Activated T-helper 17 cell treated with anti-CD3 and anti-CD28 coated beads, Interleukin-2, amount 50 U/mL, for 72 hours (primary cell): Measurements from ENCODE around the gene PASK. TPM values are rescaled to one million over a fixed set of nuclear protein-coding genes. Genes with fewer than 3 reads are reported as not detected.
"Not testable (repeated sequence)": the region's sequence is repeated elsewhere in the genome, so short reads cannot be mapped to it uniquely, and the experiment has no call there.

Source experiments
- ATAC-seq: fragments of 150-1000 bp; cut with Tn5 transposase; replicated peaks from 2 replicates; pipeline ENCODE4 v1.10.0; 2021; ENCODE audit warnings: mild to moderate bottlenecking, moderate library complexity
- H3K27ac Mint-ChIP-seq: one replicate; pipeline ENCODE4 v1.8.0; 2022; ENCODE audit warnings: mixed read lengths
- H3K27me3 Mint-ChIP-seq: one replicate; pipeline ENCODE4 v1.8.0; 2022; ENCODE audit warnings: mixed read lengths
- H3K36me3 Mint-ChIP-seq: one replicate; pipeline ENCODE4 v1.8.0; 2022; ENCODE audit warnings: low read depth, mild to moderate bottlenecking, mixed read lengths
- H3K4me1 Mint-ChIP-seq: one replicate; pipeline ENCODE4 v1.8.0; 2022; ENCODE audit warnings: mixed read lengths
- H3K4me3 Mint-ChIP-seq: one replicate; pipeline ENCODE4 v1.8.0; 2022; ENCODE audit warnings: mild to moderate bottlenecking, mixed read lengths
- H3K9me3 Mint-ChIP-seq: one replicate; pipeline ENCODE4 v1.8.0; 2022; ENCODE audit warnings: mixed read lengths
- total RNA-seq, 2 donors: library from RNA; stranded (reverse); gene quantifications; one replicate each; pipeline ENCODE4 v1.2.3, GENCODE V29; 2022

PASK gene
- total RNA-seq, result 10 to 100 TPM; 71.0 to 73.6 TPM

- Mint-ChIP-seq H3K27ac (peak within 1 kb of the TSS; percentile 97), H3K4me1 (peaks cover 32% of the 10 kb centered on the region), H3K36me3 (peaks cover 20% of the 10 kb centered on the region), H3K27me3 (no peaks in the 10 kb centered on the region), H3K9me3 (no peaks in the 10 kb centered on the region), H3K4me3 (peak within 1 kb of the TSS; percentile 97)
- peak; percentile 86 for ATAC-seq
Measured at GRCh38 chr2:241148891-241149674, at the start of gene PASK. TSS of gene PASK (minus strand) at chr2:241149472. CDS start at chr2:241143032, 6,440 bp downstream.

- Mint-ChIP-seq H3K27me3 (no peaks in the 10 kb centered on the region), H3K4me1 (no peaks in the 10 kb centered on the region), H3K4me3 (no peak overlapping the region), H3K27ac (no peak overlapping the region), H3K36me3 (no peaks in the 10 kb centered on the region), H3K9me3 (no peaks in the 10 kb centered on the region)
- no peak for ATAC-seq
Measured at GRCh38 chr2:241198381-241199279, 49.4 kb upstream of the PASK start.

GRCh38 chr2:241197947-241198346 is 48.7 kb upstream of the PASK start:
- H3K4me1 Mint-ChIP-seq, result no peaks in the 10 kb centered on the region
- H3K4me3 Mint-ChIP-seq, result no peak overlapping the region
- no peak overlapping the region for H3K27ac Mint-ChIP-seq
- ATAC-seq, result no peak
- no peaks in the 10 kb centered on the region for H3K27me3 Mint-ChIP-seq
- no peaks in the 10 kb centered on the region for H3K9me3 Mint-ChIP-seq
- H3K36me3 Mint-ChIP-seq, result no peaks in the 10 kb centered on the region

- not testable (repeated sequence) for H3K9me3 Mint-ChIP-seq, H3K27me3 Mint-ChIP-seq, ATAC-seq, H3K4me3 Mint-ChIP-seq, H3K27ac Mint-ChIP-seq, H3K36me3 Mint-ChIP-seq, H3K4me1 Mint-ChIP-seq
Measured at GRCh38 chr2:241197246-241197645, 48.0 kb upstream of the PASK start.

- Mint-ChIP-seq H3K4me1 (no peaks in the 10 kb centered on the region), H3K9me3 (no peaks in the 10 kb centered on the region), H3K4me3 (no peak overlapping the region), H3K36me3 (no peaks in the 10 kb centered on the region), H3K27ac (no peak overlapping the region), H3K27me3 (no peaks in the 10 kb centered on the region)
- no peak for ATAC-seq
Measured at GRCh38 chr2:241195506-241196130, 46.3 kb upstream of the PASK start.

- Mint-ChIP-seq H3K27ac (no peak overlapping the region), H3K27me3 (no peaks in the 10 kb centered on the region), H3K4me1 (no peaks in the 10 kb centered on the region), H3K4me3 (no peak overlapping the region), H3K9me3 (no peaks in the 10 kb centered on the region), H3K36me3 (no peaks in the 10 kb centered on the region)
- ATAC-seq, result no peak
Measured at GRCh38 chr2:241194811-241195210, 45.5 kb upstream of the PASK start.

- no peaks in the 10 kb centered on the region for H3K4me1 Mint-ChIP-seq
- no peaks in the 10 kb centered on the region for H3K36me3 Mint-ChIP-seq
- no peak overlapping the region for H3K4me3 Mint-ChIP-seq
- H3K27me3 Mint-ChIP-seq, result no peaks in the 10 kb centered on the region
- no peaks in the 10 kb centered on the region for H3K9me3 Mint-ChIP-seq
- H3K27ac Mint-ChIP-seq, result no peak overlapping the region
- no peak for ATAC-seq
Measured at GRCh38 chr2:241193271-241193670, 44.0 kb upstream of the PASK start.

GRCh38 chr2:241191081-241191480 is 41.8 kb upstream of the PASK start:
- Mint-ChIP-seq H3K4me3 (no peak overlapping the region), H3K27me3 (no peaks in the 10 kb centered on the region), H3K9me3 (no peaks in the 10 kb centered on the region), H3K27ac (no peak overlapping the region), H3K4me1 (no peaks in the 10 kb centered on the region), H3K36me3 (no peaks in the 10 kb centered on the region)
- no peak for ATAC-seq

GRCh38 chr2:241190291-241190981 is 41.2 kb upstream of the PASK start:
- Mint-ChIP-seq H3K9me3 (no peaks in the 10 kb centered on the region), H3K27me3 (no peaks in the 10 kb centered on the region), H3K27ac (no peak overlapping the region), H3K36me3 (no peaks in the 10 kb centered on the region), H3K4me1 (no peaks in the 10 kb centered on the region), H3K4me3 (no peak overlapping the region)
- ATAC-seq, result no peak

GRCh38 chr2:241189856-241190201 is 40.6 kb upstream of the PASK start:
- ATAC-seq, result no peak
- Mint-ChIP-seq H3K27me3 (no peaks in the 10 kb centered on the region), H3K9me3 (no peaks in the 10 kb centered on the region), H3K27ac (no peak overlapping the region), H3K4me3 (no peak overlapping the region), H3K4me1 (no peaks in the 10 kb centered on the region), H3K36me3 (no peaks in the 10 kb centered on the region)

GRCh38 chr2:241189093-241189855 is 40.0 kb upstream of the PASK start:
- no peaks in the 10 kb centered on the region for H3K4me1 Mint-ChIP-seq
- H3K9me3 Mint-ChIP-seq, result no peaks in the 10 kb centered on the region
- ATAC-seq, result no peak
- H3K27ac Mint-ChIP-seq, result no peak overlapping the region
- H3K27me3 Mint-ChIP-seq, result no peaks in the 10 kb centered on the region
- H3K4me3 Mint-ChIP-seq, result no peak overlapping the region
- H3K36me3 Mint-ChIP-seq, result no peaks in the 10 kb centered on the region

- Mint-ChIP-seq H3K9me3 (no peaks in the 10 kb centered on the region), H3K27ac (no peak within 1 kb of the TSS), H3K4me1 (no peaks in the 10 kb centered on the region), H3K4me3 (no peak within 1 kb of the TSS), H3K27me3 (no peaks in the 10 kb centered on the region), H3K36me3 (peaks cover 3% of the 10 kb centered on the region)
- no peak for ATAC-seq
Measured at GRCh38 chr2:241188361-241189092, 39.3 kb upstream of the PASK start, which contains the start of gene ANO7. TSS of gene ANO7 (plus strand) at chr2:241188677. CDS start at chr2:241190064, 1,387 bp downstream.

GRCh38 chr2:241187918-241188234 is 38.6 kb upstream of the PASK start:
- no peaks in the 10 kb centered on the region for H3K9me3 Mint-ChIP-seq
- no peak overlapping the region for H3K4me3 Mint-ChIP-seq
- H3K4me1 Mint-ChIP-seq, result no peaks in the 10 kb centered on the region
- no peak for ATAC-seq
- no peaks in the 10 kb centered on the region for H3K27me3 Mint-ChIP-seq
- peaks cover 7% of the 10 kb centered on the region for H3K36me3 Mint-ChIP-seq
- H3K27ac Mint-ChIP-seq, result no peak overlapping the region
